Measurements from ENCODE around the gene FLVCR2.
"Not testable (repeated sequence)": the region's sequence is repeated elsewhere in the genome, so short reads cannot be mapped to it uniquely, and the experiment has no call there.

Gene FLVCR2

GRCh38 chr14:75667099-75667765, 88.8 kb downstream of the FLVCR2 start:
- DNase-seq (ENCODE audit: low spot score) = no peak

DNA sequence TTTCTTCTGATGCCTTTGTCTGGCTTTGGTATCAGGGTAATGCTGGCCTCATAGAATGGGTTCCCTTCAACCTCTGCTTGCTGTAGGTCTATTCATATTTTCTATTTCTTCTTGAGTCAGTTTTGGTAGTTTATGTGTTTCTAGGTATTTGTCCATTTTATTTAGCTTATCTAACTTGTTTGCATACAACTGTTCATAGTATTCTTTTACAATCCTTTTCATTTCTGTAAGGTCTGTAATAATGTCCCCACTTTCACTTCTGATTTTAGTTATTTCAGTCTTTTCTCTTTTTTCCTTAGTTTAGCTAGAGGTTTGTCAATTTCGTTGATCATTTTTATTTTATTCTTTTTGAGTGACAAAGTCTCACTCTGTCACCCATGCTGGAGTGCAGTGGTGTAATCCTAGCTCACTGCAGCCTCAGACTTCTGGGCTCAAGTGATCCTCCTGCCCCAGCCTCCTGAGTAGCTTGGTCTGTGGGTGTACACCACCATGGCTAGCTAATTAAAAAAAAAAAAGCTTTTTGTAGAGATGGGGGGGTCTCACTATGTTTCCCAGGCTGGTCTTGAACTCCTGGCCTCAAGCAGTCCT, 94.3 kb downstream of the FLVCR2 start:
- no peak for DNase-seq (ENCODE audit: low spot score)

DNA sequence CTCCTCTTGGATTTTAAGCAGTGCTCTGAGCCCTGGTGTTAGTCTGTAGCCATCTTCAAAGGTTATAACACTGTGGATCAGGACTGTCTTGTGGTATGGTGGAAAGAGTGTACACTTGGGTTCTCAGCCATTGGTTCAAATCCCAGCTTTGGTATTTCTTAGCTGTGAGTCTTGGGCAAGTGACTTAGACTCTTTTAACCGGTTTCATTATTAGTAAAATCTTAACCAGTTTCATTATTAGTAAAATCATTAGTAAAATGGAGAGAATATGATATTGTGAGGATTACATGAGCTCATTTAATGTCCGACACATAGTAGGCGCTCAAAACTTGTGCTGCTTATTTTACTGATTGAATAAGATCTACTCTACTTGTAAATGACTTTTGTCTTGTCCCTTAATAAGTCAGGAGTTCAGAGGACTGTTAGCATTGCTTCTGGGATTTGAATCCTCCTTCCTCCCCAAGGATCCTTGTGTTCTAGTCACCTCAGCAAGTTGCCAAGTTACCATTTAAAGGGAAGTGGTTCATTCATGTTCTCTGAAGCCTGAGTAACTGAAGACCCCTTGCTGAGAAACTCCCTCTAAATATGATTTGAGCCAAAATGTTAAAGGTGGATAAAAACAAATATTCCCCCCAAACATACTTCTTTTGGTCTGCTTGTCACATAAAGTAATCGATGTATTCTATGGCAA, 95.1 kb downstream of the FLVCR2 start:
- DNase-seq (ENCODE audit: low spot score) = no peak

DNA sequence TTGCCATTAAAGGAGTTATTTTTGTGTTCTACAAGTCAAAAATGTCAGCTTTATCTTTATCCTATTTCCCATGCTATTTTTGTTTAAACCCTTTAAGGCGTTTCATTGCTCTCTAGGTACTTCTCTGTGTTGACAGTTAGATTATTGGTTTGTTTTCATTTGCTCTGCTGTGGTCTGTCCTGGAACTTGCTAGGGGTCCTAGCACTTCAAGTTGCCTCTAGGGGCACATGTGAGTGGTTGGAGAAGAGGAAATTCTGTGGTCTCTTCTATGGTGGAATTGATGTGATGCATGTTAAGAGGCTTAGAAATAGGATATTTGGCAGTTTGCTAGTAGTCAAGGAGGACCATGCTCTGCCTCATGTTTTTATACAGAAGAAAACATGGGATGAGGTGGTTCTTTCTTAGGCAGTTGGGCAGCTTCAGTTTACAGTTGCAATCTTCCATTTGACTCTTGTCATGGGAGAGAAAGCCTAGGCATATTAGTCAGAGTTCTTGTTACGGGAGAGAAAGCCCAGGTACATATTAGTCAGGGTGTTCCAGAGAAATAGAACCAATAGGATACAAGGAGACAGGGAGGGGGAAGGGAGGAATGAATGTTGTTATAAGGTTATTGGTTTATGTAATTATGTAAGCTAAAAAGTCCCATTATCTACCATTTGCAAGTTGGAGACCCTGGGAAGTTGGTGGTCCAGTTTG, 97.0 kb downstream of the FLVCR2 start:
- peak; percentile 29 for DNase-seq (ENCODE audit: low spot score)

DNA sequence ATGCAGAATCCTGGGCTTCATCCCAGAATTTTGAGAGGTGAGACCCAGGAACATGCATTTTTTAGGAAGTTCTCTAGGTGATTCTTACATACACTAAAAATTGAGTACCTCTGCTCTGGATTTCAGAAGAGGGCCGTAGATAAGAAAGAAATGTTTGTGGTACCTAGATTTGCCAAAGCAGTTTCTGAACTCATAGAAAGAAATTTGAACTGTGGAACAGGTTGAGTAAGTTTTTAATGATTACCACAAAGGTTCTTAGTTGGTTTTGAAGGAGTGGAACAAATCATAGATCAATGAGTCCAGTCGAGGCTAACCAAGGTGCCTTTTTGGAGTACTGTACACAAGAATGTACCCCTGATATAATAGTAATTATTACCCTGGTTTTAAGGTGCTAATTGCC, 107.5 kb downstream of the FLVCR2 start:
- no peak for DNase-seq (ENCODE audit: low spot score)

DNA sequence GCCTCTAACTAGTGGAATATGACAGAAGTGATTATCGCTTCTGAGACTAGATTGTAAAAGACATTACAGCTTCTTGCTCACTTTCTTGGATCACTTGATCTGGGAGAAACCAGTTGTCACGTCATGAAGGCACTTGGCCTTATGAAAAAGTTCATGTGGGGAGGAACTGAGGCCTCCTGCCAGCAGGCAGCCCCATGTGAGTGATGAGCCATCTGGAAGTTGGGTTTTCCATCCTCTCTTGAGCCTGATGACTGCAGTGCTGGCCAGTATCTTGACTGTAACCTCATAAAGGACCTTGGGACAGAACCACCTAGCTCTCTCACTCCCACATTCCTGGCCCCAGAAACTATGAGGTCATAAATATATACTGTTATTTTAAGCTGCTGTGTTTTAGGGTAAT, 110.6 kb downstream of the FLVCR2 start:
- DNase-seq (ENCODE audit: low spot score) = no peak

DNA sequence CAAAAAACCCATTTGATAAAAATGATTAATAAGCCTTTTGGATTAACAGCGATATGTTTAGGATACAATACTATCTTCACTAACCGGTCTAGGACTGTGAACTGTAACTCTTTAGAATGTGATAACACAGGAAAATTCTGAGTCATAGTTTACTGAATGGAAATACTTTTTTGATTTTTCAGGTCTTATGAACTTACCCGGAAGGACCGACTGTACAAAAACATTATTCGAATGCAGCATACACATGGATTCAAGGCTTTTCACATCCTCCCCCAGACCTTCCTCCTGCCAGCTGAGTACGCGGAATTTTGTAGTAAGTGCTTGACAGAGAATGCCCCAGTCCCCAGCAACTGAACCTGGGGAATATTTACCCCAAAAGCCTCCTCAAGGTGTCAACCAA, 111.6 kb downstream of the FLVCR2 start:
- no peak for DNase-seq (ENCODE audit: low spot score)

DNA sequence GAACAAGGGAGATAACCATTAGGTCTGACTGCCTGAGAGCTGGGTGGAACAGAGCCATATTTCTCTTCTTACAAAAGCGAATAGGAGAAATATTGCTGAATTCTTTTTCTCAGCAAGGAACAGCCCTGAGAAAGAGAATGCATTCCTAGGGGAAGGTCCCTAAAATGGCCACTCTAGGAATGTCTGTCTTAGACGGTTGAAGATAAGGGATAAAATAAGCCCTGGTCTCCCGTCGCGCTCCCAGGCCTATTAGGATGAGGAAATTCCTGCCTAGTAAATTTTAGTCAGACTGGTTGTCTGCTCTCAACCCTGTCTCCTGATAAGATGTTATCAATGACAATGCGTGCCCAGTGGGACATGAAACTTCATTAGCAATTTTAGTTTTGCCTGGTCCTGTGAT, 116.6 kb downstream of the FLVCR2 start:
- not testable (repeated sequence) for DNase-seq (ENCODE audit: low spot score)

DNA sequence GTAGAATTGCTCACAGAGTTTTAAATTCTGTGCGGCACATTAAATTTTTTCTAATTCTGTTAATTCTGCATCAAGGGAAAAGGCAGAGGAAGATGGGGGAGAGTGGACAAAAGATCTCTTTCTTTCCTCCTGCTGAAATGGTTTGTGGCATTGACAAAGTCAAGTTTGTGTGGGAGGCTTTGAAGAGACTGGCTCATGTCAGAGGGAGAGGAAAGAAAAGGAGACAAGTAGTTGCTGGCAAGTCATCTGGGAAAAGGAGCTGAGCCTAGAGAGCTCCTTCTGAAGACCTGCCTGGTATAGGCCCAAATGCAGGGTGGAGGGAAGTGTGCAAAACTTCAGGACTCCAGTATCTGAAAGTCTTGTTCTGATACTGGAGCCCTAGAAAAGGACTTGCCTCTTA, 119.0 kb downstream of the FLVCR2 start:
- no peak for DNase-seq (ENCODE audit: low spot score)

Data from iPS-NIHi11 (cell line).